Lower lobe of right lung (tissue), 2 donors: ENCODE measurements around the gene DNAI1. TPM values are rescaled to one million over a fixed set of nuclear protein-coding genes. Genes with fewer than 3 reads are reported as not detected.

ENCODE experiments used
- ATAC-seq, 2 donors: fragments of 200-7000 bp; cut with Tn5 transposase; one replicate each; pipeline ENCODE4 v1.9.1; 2020 to 2022; ENCODE audit warnings: mild to moderate bottlenecking in 2 of 2, moderate library complexity in 2 of 2
- DNase-seq: peaks from one replicate; pipeline ENCODE4 v3.0.0-alpha.2; 2020
- H3K27ac ChIP-seq: fragments of 200-600 bp; one replicate; pipeline ENCODE4 v1.8.0; 2022
- H3K27me3 ChIP-seq: fragments of 200-600 bp; one replicate; pipeline ENCODE4 v1.8.0; 2022; ENCODE audit warnings: low read depth
- H3K36me3 ChIP-seq: fragments of 200-600 bp; one replicate; pipeline ENCODE4 v1.8.0; 2022; ENCODE audit warnings: mild to moderate bottlenecking
- H3K4me1 ChIP-seq: fragments of 200-600 bp; one replicate; pipeline ENCODE4 v1.8.0; 2022
- H3K4me3 ChIP-seq: fragments of 200-600 bp; one replicate; pipeline ENCODE4 v1.8.0; 2022; ENCODE audit warnings: mild to moderate bottlenecking
- H3K9me3 ChIP-seq: fragments of 200-600 bp; one replicate; pipeline ENCODE4 v1.8.0; 2022
- CTCF ChIP-seq: fragments of 200-600 bp; IDR thresholded peaks from one replicate; pipeline ENCODE4 v1.8.0; 2022; ENCODE audit warnings: antibody characterized with exemption, mild to moderate bottlenecking
- intact Hi-C: fragments of 100-400 bp; cut with DNase I; formaldehyde crosslinking; loops from one replicate; pipeline ENCODE4 v1.11.0; 2022
- long read RNA-seq: library from polyadenylated mRNA; unstranded; transcript quantifications from one replicate; pipeline ENCODE4 v2.0.0, GENCODE V29; 2021
- total RNA-seq: library from RNA; stranded (reverse); fragmentation: NEBNext Ultra II Directional; extraction: Animal tissue kit (Norgen Biotek cat#: 25700); gene quantifications from one replicate; pipeline ENCODE4 v1.2.1, GENCODE V29; 2021
- donor health status: DM: no; HTN: yes; CAD: no; lungs with severe emphysema.

Gene DNAI1
- 13.5 TPM for total RNA-seq
- long read RNA-seq, partial matches to known transcripts, result 1 of 7 reads
- long read RNA-seq, other reads (novel, unspliced or antisense), result 5 of 7 reads

- peaks cover 27% of the 10 kb centered on the region for H3K4me1 ChIP-seq
- H3K4me3 ChIP-seq, result peak within 1 kb of the TSS; percentile 76
- ATAC-seq, result peak; percentile 99
- no peaks in the 10 kb centered on the region for H3K9me3 ChIP-seq
- peak within 1 kb of the TSS; percentile 81 for H3K27ac ChIP-seq
- intact Hi-C loops, result no loop called here
- DNase-seq, result peak; percentile 99
- no peaks in the 10 kb centered on the region for H3K27me3 ChIP-seq
- TF ChIP-seq CTCF, result no peak
- no peaks in the 10 kb centered on the region for H3K36me3 ChIP-seq
Measured at GRCh38 chr9:34458013-34458958, at the start of gene DNAI1, which contains the start of gene FAM219A. DNAI1 (plus strand) TSS chr9:34458805; CDS start chr9:34459006, 201 bp downstream. FAM219A (minus strand) TSS chr9:34458570; CDS start chr9:34458263, 307 bp downstream.

GRCh38 chr9:34409154-34409553 is 49.5 kb upstream of the DNAI1 start:
- no peak overlapping the region for H3K4me3 ChIP-seq
- ATAC-seq (no peak), DNase-seq (no peak)
- peaks cover 17% of the 10 kb centered on the region for H3K36me3 ChIP-seq
- no peaks in the 10 kb centered on the region for H3K4me1 ChIP-seq
- no peaks in the 10 kb centered on the region for H3K9me3 ChIP-seq
- H3K27ac ChIP-seq, result no peak overlapping the region
- TF ChIP-seq CTCF, result no peak
- intact Hi-C loops, result loop anchor here (10.0 kb wide), 1 partner anchor 96 kb away; no protein-coding TSS in a partner anchor
- H3K27me3 ChIP-seq, result no peaks in the 10 kb centered on the region

GRCh38 chr9:34412336-34412735 is 46.3 kb upstream of the DNAI1 start:
- no peak for TF ChIP-seq CTCF
- H3K27ac ChIP-seq, result no peak overlapping the region
- no peaks in the 10 kb centered on the region for H3K27me3 ChIP-seq
- no peaks in the 10 kb centered on the region for H3K36me3 ChIP-seq
- H3K9me3 ChIP-seq, result no peaks in the 10 kb centered on the region
- no peak for DNase-seq
- intact Hi-C loops, result no loop called here
- ATAC-seq, result no peak
- no peak overlapping the region for H3K4me3 ChIP-seq
- no peaks in the 10 kb centered on the region for H3K4me1 ChIP-seq

- H3K36me3 ChIP-seq, result no peaks in the 10 kb centered on the region
- no peak for TF ChIP-seq CTCF
- no peaks in the 10 kb centered on the region for H3K9me3 ChIP-seq
- intact Hi-C loops, result no loop called here
- no peak overlapping the region for H3K27ac ChIP-seq
- H3K4me1 ChIP-seq, result no peaks in the 10 kb centered on the region
- no peak for ATAC-seq
- H3K27me3 ChIP-seq, result no peaks in the 10 kb centered on the region
- no peak for DNase-seq
- H3K4me3 ChIP-seq, result no peak overlapping the region
Measured at GRCh38 chr9:34413231-34413852, 45.3 kb upstream of the DNAI1 start.

GRCh38 chr9:34417734-34418133 is 40.9 kb upstream of the DNAI1 start:
- Histone ChIP-seq H3K27ac (no peak overlapping the region), H3K4me1 (no peaks in the 10 kb centered on the region), H3K27me3 (no peaks in the 10 kb centered on the region), H3K36me3 (no peaks in the 10 kb centered on the region), H3K9me3 (no peaks in the 10 kb centered on the region), H3K4me3 (no peak overlapping the region)
- no peak for DNase-seq
- ATAC-seq, result no peak
- intact Hi-C loops, result no loop called here
- TF ChIP-seq CTCF, result no peak
